HG03521 (cell line): ENCODE measurements around the gene ATP11A.
A peak's percentile ranks its signal among the peaks of the same experiment; 100 is the strongest.
"Not testable (repeated sequence)": the region's sequence is repeated elsewhere in the genome, so short reads cannot be mapped to it uniquely, and the experiment has no call there.

Experiments
- ATAC-seq: cut with Tn5 transposase; IDR thresholded peaks from one replicate; pipeline ENCODE4 v1.9.1; 2021; ENCODE audit warnings: mild to moderate bottlenecking, moderate library complexity; ENCODE audit not compliant: unreplicated experiment

The ATP11A gene

DNA sequence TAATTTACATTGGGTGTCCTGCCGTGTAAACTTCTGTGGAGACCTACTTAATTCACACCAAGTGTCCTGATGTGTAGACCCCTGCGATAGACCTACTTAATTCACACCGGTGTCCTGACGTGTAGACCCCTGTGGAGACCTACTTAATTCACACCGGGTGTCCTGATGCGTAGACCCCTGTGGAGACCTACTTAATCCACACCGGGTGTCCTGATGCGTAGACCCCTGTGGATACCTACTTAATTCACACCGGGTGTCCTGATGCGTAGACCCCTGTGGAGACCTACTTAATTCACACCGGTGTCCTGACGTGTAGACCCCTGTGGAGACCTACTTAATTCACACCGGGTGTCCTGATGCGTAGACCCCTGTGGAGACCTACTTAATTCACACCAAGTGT is 97.0 kb downstream of the ATP11A start:
- not testable (repeated sequence) for ATAC-seq

DNA sequence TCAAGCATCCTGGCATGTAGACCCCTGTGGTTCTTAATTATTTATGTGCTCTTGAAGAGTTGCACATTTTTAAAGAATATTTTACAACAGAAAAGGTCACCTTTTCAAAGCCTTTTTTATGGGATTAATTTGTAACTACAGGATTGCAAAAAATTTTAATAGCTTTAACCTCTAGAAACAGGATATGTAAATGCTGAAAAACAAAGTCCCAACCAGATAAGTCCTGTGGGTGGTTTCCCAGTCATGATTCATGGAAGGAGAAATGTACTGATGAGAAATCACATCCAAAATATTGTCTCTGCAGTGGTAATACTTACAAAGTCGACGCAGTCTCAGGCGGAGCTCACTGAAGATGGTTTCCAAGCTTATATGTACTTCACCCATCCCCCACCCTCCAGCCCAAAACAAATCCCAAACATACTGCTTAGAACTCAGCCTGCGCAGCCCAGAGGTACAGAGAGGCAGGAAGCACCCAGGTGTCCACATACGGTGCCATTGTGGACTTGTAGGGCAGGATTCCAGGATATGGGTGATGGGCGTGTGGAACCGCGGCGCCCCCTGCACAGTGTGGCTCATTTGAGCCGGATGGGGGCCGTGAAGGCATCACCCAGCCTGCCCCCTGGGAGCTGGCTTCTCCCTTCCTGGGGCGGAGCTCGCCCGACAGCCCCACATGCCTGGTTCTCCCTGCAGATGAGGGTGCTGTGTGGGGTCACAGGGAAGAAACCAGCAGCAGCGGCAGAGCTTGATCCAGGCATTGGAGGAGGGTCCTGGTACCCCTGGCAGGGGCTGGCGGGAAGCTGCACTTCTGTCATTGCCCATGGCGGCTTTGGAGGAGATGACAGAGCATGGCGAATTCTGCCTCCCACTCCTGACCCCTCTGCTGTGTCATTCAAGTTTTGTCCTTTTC is 101.2 kb downstream of the ATP11A start:
- no peak for ATAC-seq

DNA sequence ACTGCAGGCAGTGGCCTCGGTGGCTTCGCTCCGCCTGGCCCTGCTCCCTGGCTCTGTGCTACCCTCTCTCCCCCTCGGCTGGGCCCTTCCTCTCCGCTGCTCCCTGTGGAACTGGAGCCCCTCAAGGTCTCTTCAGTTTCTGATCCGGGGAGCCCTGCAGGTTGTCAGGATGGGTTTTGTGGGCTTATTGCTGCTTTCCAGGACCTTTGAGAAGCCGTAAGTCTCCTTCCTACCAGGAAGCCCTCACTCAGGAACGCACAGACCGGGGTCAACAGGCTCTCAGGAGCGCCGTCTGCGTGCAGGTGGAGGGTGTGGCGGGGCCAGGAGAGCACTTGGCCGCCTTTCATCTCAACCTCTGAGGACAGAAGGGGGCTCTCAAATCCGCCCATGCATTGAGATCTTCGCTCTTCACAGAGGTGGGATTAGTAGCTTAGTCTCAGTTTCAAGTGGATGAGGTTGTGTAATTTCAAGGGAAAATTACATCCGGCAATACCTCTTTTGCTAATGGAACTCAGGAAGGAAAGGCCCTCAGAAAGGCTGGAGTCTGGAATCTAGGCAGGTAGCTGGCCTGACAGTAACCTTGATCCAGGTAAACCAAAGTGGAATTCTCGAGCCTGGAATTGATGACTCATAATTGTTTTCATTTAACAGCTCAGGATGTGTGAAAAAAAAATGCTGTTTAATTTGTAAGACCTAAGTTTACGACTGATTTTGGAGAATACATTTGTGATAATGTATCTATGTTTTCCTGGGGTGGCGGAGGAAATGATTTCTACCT is 102.0 kb downstream of the ATP11A start:
- ATAC-seq: no peak

DNA sequence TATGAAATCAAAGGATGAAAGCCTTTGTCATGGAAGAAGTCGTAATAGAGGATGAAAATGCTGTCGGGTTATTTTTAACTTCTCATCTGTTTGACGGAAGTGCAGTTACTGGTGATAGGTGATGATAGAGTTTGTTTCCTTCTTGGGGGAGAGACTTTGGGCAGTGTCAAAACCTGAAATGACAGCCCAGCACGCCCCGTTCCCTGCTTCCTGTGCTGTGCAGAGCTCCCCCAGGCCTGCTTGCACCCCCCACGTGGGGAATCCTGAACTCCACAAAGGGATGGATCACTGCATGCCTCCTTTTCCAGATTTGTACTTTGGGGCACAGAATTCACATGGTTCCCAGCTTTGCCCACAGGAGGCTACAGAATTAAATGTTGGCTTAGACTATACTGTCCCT is 102.7 kb downstream of the ATP11A start:
- ATAC-seq: no peak

DNA sequence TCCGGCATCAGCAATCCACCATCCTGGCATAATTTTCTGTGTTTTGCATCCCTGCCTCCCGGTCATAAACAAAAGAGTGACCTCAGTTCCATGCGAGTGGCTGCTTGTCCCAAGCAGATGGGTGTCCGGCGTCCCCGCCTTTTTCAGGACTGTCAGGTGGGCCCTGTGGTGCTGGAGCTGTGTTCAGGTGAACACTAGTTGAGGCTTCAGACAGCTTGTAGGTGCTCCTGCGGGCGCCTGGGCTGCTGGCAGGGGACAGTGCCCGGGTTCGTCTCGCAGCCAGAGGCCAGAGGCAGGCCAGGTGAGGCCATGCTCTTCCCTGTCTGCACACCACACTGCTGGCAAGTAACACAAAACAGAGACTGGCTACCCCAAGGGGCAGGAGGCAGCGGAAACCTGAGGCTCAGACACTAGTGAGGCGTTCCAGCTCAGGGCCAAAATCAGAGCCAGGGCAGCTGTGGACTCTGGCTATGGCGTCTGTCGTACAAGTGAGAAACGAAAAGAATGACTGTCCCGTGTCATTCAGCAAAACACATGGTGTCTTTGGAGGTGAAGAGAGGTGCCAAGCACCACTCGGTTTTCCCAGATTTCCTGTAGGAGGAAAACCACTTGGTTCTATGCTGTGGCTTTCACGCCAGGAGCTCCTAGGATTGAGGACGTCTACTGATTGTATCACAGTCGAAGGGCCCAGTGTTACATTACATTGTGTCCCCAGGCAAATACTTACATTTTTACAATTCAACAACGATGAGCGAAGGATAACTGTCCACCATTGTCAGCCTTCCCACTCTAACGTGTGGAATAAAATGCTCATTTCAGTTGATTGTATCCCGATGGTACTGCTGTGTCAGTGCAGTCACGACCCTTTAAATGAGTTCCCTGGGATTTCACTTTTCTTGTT is 104.0 kb downstream of the ATP11A start:
- ATAC-seq: no peak

DNA sequence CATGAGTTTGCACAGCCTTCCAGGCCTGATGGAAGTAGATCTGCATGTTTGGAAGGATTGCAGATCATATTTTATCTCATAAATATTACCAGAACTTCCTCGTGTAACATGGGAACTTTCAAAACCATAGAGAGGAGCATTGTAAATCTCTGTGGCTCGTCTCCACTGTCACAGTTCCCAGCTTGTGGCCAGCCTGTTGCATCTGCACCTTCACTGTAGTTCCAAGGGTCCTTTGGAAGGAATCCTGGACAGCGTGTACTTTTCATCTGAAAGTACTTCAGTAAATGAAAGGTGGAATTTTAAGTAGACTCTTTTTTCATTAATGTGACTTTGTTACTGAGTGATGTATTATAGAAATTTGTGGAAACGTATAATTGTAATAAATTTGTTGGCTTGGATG is 105.4 kb downstream of the ATP11A start:
- ATAC-seq: no peak

DNA sequence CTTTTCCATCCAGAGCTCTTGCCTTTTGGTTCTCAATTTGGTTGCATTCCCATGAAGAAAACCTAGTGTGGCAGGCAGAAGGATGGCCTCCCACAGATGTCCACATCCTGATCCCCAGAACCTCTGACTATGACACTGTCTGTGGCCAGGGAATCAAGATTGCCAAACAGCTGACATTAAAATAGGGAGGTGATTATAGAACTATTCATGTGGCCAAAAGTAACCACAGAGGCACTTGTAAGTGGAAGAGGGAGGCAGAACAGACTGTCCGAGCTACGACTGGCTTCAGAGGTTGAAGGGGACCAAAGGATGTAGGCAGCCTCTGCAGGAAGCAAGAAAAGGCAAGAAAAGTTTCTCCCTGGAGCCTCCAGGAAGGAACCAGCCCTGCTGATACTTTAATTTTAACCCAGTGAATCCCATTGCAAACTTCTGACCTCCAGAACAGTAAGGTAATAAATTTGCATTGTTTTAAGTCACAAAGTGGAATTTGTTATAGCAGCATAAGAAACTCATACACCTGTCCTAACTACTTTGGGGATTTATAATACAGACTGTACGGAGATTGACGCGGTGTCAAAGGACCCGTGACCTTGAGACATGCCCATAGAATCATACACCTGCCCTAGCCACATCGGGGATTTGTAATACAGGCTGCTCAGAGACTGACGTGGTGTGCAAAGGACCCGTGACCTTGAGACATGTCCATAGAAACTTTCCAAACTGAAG is 106.5 kb downstream of the ATP11A start:
- ATAC-seq: no peak

DNA sequence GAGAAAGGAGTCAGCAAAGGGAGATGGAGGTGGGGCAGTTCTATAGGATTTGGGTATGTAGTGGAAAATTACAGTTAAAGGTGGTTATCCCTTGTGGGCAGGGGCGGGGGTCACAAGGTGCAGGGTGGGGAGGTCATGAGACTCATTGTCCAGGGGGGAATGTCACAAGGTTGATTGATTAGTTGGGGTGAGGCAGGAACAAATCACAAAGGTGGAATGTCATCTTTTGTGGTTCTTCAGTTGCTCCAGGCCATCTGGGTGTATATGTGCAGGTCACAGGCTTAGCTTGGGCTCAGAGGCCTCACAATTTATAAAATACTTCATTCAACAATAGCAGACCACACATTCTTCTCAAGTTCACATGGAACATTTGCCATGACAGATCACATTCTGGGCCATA is 109.6 kb downstream of the ATP11A start:
- no peak for ATAC-seq

DNA sequence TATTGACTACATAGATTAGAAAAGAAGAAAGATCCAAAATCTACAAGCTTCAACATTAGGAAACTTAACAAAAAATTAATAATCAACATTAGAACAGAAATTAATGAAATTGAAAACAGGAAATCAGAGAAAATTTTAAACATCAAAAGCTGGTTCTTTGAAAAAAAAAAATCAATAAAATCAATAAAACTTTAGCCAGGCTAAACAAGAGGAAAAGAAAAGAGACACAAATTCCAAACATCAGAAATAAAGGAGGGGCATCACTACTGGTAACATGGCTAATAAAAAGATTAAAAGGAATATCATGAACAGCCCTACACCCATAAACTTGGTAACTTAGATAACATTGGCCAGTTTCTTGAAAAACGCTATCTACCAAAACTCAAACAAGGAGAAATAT is 110.2 kb downstream of the ATP11A start:
- no peak for ATAC-seq

DNA sequence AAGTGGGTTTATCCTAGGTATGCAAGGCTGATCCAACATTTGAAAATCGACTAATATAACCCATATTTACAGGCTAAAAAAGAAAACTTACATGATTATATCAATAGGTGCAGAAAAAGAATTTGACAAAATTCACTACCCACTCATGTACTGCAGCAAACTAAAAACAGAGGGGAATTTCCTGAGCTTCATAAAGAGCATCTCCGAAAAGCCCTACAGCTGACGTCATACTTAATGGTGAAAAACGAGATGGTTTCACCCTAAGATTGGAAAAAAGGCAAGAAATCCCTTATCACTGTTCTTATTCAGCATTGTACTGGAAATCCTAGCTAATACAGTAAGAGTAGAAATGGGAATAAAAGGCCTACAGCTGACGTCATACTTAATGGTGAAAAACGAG is 111.0 kb downstream of the ATP11A start:
- ATAC-seq: not testable (repeated sequence)

DNA sequence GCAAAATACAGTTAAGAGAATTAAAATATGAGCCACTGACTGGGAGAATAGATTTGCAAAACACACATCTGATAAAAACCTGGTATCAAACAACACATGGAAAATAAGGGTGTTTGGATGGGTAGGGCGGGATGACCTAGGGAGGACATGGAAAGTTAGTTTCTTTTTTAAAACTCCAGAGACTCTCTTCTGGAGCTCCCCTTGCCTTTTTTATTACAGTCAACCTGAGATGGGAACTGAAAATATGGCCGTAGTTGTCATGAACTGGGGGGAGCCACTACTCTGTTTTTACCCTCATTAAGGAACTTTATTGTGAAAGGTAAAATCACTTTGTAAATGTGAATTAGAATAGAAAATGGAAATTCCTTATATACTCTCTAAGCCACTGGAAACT is 113.0 kb downstream of the ATP11A start:
- ATAC-seq: peak; percentile 34

DNA sequence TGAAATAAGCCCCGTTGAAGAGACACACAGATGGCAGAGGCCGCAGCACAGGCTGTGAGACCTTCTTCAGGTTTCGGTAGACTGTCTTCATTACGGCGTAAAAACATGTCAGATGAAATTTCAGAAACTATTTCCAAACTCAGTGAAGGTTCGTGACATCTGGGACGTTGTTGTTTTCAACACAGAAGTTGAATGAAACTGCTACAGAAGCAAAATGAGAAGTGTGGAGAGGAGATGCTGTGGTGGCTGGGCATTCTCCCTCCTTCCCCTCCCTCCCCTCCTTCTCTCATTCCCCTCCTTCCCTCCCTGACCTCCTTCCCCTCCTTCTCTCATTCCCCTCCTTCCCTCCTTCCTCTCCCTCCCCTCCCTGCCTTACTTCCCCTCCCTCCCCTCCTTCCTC is 113.6 kb downstream of the ATP11A start:
- ATAC-seq: peak; percentile 69

DNA sequence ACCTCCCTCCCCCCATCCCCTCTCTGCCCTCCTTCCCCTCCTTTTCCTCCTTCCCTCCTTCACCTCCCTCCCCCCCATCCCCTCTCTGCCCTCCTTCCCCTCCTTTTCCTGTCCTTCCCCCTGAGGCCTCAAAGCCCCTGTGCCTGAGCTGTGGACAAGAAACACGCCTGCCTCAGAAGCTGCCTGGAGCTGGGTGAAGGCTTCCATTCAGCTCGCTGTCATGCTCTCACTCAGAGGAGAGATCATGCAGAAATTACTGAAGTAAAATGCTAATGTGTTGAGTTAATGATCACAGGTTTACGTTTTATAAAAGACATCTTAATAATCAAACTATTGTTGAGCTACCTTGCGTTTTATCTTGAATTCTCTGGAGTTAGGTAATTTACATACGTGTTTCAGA is 114.5 kb downstream of the ATP11A start:
- ATAC-seq: no peak

DNA sequence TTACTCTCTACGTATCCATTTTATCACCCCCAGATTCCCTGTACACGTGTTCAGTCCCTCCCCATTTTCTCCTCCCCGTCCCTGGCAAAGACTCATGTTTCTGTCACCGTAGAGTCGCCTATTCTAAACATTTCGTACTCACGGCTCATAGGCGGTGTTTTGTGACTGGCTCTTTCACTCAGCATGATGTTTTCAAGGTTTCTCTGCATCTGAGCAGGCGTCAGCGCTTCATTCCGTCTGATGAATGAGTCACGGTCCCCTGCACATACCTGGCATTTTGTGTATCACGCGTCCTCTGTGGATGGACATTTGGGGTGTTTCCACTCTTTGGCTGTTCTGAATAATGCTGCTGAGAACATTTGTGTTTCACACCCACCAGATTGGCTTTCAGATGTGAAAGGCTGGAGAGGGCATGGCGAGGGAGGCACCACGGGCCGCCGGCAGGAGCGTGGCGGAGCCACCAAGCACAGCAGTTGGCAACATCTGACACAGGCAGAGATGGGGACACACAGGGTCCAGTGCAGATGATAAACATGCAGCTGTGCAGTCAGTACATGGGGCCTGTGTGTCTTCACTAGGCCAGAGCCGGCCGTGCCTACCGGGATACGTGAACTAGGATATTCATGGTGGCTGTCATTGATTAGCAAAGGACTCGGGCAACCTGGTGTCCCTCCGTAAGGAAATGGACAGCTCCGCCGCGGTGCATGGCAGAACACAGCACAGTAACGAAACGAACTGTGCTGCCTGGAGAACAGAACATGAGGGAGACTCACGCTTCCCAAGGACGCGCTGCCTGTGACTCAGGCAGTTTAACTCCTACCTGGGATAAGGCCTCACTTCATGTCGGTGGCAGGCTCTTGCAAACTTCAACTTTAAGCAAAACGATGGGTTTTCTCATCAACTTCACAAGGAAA is 117.2 kb downstream of the ATP11A start:
- ATAC-seq: no peak

DNA sequence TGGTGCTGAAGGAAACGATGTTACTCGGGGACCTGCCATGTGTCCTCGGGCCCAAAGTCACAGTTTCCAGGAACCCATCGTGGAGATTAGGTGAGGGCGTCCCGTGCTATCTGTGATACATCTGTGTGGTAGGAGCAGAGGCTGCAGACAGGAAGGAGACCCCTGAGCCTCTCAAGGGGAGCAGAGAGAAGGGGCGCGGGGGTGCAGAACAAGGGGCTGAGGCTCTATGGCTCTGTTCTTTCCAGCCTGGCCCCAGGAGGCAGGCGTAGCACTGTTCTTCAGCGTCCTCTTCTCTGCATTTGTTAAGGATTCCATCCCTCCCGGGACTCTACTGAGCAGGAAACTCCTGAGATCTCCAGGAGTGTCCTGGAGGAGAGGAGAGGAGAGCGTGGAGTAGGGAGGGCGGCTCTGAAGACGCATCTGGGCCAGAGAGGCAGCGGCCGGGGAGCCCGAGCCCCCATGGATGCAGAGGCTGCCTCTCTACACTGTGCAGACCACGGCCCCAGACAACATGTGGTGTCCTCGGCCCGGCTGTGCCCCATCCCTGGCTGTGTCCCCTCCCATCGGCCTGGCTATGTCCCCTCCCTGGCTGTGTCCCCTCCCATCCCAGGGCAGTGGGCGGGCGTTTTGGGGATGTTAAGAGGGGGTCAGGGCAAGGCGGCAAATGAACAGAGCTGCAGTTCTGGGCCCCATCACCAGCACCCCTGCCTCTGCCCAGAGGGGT is 118.0 kb downstream of the ATP11A start:
- ATAC-seq: no peak

DNA sequence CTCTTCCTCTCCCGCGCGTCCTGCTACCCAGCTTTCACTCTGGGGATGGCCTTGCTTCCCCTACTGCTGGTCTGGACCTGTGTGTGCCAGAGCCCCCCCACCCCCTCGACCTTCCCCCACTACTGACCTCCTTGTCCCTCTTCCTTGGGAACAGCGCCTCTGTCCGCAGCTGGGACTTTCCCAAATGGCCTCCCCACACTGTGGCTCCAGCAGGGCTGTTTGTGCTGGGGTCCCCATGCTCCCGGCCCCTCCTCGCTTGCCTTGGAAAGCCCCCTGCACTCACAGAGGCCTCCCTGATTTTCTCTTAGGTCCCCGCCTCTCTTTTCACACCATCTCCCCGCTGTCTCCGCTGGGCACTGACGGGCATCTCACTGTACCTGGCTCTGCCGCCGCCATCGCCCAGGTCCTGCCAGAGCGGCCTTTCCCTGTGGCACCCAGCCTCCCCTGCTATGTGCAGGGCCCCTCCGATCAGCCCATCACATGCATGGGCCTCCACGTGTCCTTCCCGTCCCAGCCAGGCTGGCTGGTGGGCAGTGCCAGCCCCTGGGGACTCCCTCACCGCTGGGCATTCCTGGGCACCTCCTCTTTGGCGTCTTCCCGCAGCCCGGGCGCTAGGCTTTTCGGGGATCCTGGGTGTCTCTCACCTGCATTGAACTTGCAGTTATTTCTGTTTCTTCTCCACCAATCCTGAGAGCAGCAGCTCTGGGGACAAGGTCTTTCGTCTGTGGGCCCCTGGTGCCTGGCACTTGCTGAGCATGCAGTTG is 118.7 kb downstream of the ATP11A start:
- ATAC-seq: no peak

DNA sequence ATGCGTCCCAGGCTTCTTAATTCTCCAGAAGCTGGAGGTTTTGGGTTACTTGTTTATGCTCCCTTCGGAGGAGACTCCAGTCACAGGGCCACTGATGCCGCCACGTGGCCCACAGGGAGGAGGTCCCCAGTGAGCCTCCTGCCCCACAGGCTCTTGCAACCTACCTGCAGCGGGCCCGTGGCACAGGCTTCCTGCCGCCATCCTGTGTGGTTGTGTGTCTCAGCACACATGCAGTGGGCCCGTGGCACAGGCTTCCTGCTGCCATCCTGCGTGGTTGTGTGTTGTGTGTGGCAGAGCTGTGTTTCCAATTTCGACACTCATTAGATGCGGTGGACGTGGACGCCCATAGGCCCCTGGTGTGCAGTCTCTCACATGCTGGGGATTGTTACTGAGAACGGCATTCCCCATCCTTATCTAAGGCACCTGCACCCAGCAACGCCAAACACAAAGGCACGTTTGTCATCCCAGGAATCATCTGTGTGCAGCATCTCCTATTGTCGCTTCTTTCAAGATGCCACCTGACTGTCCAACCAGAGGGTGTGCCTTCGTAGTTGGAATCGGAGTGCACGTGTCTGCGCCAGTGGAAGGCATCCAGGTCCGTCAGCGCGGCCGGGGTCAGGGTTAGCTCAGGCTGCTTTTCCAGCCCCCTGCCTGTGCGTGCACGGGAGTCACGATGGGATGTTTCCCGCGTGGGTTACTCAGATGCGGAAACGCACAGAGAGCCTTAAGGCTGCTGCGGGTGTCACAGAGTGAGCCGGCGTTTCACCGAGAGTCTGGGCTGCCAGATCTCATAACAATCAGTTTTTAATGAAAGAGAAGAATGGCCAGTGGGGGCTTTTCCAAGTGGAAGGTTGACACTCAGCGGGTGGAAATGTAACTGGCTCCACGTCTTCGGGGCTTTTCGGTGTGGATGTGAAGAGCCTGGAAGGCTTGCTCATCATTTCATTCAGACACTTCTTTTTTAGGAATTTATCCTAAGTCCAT is 119.8 kb downstream of the ATP11A start:
- no peak for ATAC-seq
